Measurements from ENCODE around the gene RASA4B.
"Not testable (repeated sequence)": the region's sequence is repeated elsewhere in the genome, so short reads cannot be mapped to it uniquely, and the experiment has no call there.

The RASA4B gene

GRCh38 chr7:102527182-102527581 is 9.6 kb upstream of the RASA4B start:
- not testable (repeated sequence) for H3K36me3 ChIP-seq (ENCODE audit: insufficient read depth, low read length); H3K4me1 ChIP-seq (ENCODE audit: insufficient read depth, low read length); H3K27me3 ChIP-seq (ENCODE audit: insufficient read depth, low read length); H3K4me3 ChIP-seq (ENCODE audit: low read length); H3K9me3 ChIP-seq (ENCODE audit: low read length); H2AFZ ChIP-seq (ENCODE audit: low read depth, low read length)

- not testable (repeated sequence) for H3K4me1 ChIP-seq (ENCODE audit: insufficient read depth, low read length); H2AFZ ChIP-seq (ENCODE audit: low read depth, low read length); H3K36me3 ChIP-seq (ENCODE audit: insufficient read depth, low read length); H3K27me3 ChIP-seq (ENCODE audit: insufficient read depth, low read length); H3K9me3 ChIP-seq (ENCODE audit: low read length); H3K4me3 ChIP-seq (ENCODE audit: low read length)
Observed at GRCh38 chr7:102524803-102525202, 7.2 kb upstream of the RASA4B start.

GRCh38 chr7:102520797-102521196 is 3.2 kb upstream of the RASA4B start:
- not testable (repeated sequence) for H3K4me3 ChIP-seq (ENCODE audit: low read length); H2AFZ ChIP-seq (ENCODE audit: low read depth, low read length); H3K36me3 ChIP-seq (ENCODE audit: insufficient read depth, low read length); H3K27me3 ChIP-seq (ENCODE audit: insufficient read depth, low read length); H3K4me1 ChIP-seq (ENCODE audit: insufficient read depth, low read length); H3K9me3 ChIP-seq (ENCODE audit: low read length)

GRCh38 chr7:102516951-102517350 is 626 bp downstream of the RASA4B start:
- H2AFZ ChIP-seq (ENCODE audit: low read depth, low read length); H3K4me3 ChIP-seq (ENCODE audit: low read length); H3K36me3 ChIP-seq (ENCODE audit: insufficient read depth, low read length); H3K4me1 ChIP-seq (ENCODE audit: insufficient read depth, low read length); H3K27me3 ChIP-seq (ENCODE audit: insufficient read depth, low read length); H3K9me3 ChIP-seq (ENCODE audit: low read length): not testable (repeated sequence)

GRCh38 chr7:102515889-102516288 is 1.7 kb downstream of the RASA4B start:
- not testable (repeated sequence) for H2AFZ ChIP-seq (ENCODE audit: low read depth, low read length); H3K9me3 ChIP-seq (ENCODE audit: low read length)

GRCh38 chr7:102514881-102515721 is 2.5 kb downstream of the RASA4B start:
- not testable (repeated sequence) for H3K27me3 ChIP-seq (ENCODE audit: insufficient read depth, low read length); H3K36me3 ChIP-seq (ENCODE audit: insufficient read depth, low read length); H2AFZ ChIP-seq (ENCODE audit: low read depth, low read length); H3K4me3 ChIP-seq (ENCODE audit: low read length); H3K9me3 ChIP-seq (ENCODE audit: low read length); H3K4me1 ChIP-seq (ENCODE audit: insufficient read depth, low read length)

More at GRCh38 chr7:102515889-102516288, 1.7 kb downstream of the RASA4B start:
- not testable (repeated sequence) for H3K4me1 ChIP-seq (ENCODE audit: insufficient read depth, low read length); H3K4me3 ChIP-seq (ENCODE audit: low read length); H3K36me3 ChIP-seq (ENCODE audit: insufficient read depth, low read length); H3K27me3 ChIP-seq (ENCODE audit: insufficient read depth, low read length)

GRCh38 chr7:102512642-102513221 is 4.8 kb downstream of the RASA4B start:
- not testable (repeated sequence) for H3K4me1 ChIP-seq (ENCODE audit: insufficient read depth, low read length)
- H3K4me3 ChIP-seq (ENCODE audit: low read length) = peak overlapping the region; percentile 27

GRCh38 chr7:102511860-102512522 is 5.6 kb downstream of the RASA4B start:
- not testable (repeated sequence) for H3K4me3 ChIP-seq (ENCODE audit: low read length); H3K9me3 ChIP-seq (ENCODE audit: low read length); H3K4me1 ChIP-seq (ENCODE audit: insufficient read depth, low read length); H2AFZ ChIP-seq (ENCODE audit: low read depth, low read length); H3K36me3 ChIP-seq (ENCODE audit: insufficient read depth, low read length); H3K27me3 ChIP-seq (ENCODE audit: insufficient read depth, low read length)

More at GRCh38 chr7:102512642-102513221, 4.8 kb downstream of the RASA4B start:
- not testable (repeated sequence) for H3K9me3 ChIP-seq (ENCODE audit: low read length); H3K27me3 ChIP-seq (ENCODE audit: insufficient read depth, low read length); H3K36me3 ChIP-seq (ENCODE audit: insufficient read depth, low read length); H2AFZ ChIP-seq (ENCODE audit: low read depth, low read length)

GRCh38 chr7:102510575-102510974 is 7.0 kb downstream of the RASA4B start:
- H2AFZ ChIP-seq (ENCODE audit: low read depth, low read length); H3K36me3 ChIP-seq (ENCODE audit: insufficient read depth, low read length); H3K27me3 ChIP-seq (ENCODE audit: insufficient read depth, low read length); H3K4me1 ChIP-seq (ENCODE audit: insufficient read depth, low read length); H3K4me3 ChIP-seq (ENCODE audit: low read length); H3K9me3 ChIP-seq (ENCODE audit: low read length): not testable (repeated sequence)

- not testable (repeated sequence) for H3K4me3 ChIP-seq (ENCODE audit: low read length); H3K27me3 ChIP-seq (ENCODE audit: insufficient read depth, low read length); H3K9me3 ChIP-seq (ENCODE audit: low read length); H3K36me3 ChIP-seq (ENCODE audit: insufficient read depth, low read length); H3K4me1 ChIP-seq (ENCODE audit: insufficient read depth, low read length); H2AFZ ChIP-seq (ENCODE audit: low read depth, low read length)
Observed at GRCh38 chr7:102507410-102508088, 10.0 kb downstream of the RASA4B start.

- not testable (repeated sequence) for H3K4me3 ChIP-seq (ENCODE audit: low read length); H3K4me1 ChIP-seq (ENCODE audit: insufficient read depth, low read length); H3K36me3 ChIP-seq (ENCODE audit: insufficient read depth, low read length); H3K27me3 ChIP-seq (ENCODE audit: insufficient read depth, low read length); H2AFZ ChIP-seq (ENCODE audit: low read depth, low read length); H3K9me3 ChIP-seq (ENCODE audit: low read length)
Observed at GRCh38 chr7:102505298-102506185, 12.0 kb downstream of the RASA4B start.

GRCh38 chr7:102503141-102503540 is 14.4 kb downstream of the RASA4B start:
- not testable (repeated sequence) for H2AFZ ChIP-seq (ENCODE audit: low read depth, low read length); H3K4me1 ChIP-seq (ENCODE audit: insufficient read depth, low read length); H3K27me3 ChIP-seq (ENCODE audit: insufficient read depth, low read length)

More at GRCh38 chr7:102503141-102503540, 14.4 kb downstream of the RASA4B start:
- not testable (repeated sequence) for H3K9me3 ChIP-seq (ENCODE audit: low read length); H3K4me3 ChIP-seq (ENCODE audit: low read length); H3K36me3 ChIP-seq (ENCODE audit: insufficient read depth, low read length)

Measured in neuron (in vitro differentiated cells).